HFF-Myc (cell line): ENCODE results near the gene VASH2.

ENCODE experiments used
- DNase-seq: peaks from one replicate; pipeline ENCODE4 v3.0.0-alpha.2; 2011; ENCODE audit warnings: low read depth; ENCODE audit errors: extremely low read depth
- H3K4me3 ChIP-seq: replicated peaks from 2 replicates; pipeline ENCODE4 v1.5.1; 2011; ENCODE audit warnings: low read depth, mild to moderate bottlenecking, control low read depth, low read length
- CTCF ChIP-seq: IDR thresholded peaks from 2 replicates; pipeline ENCODE4 v1.5.1; 2012; ENCODE audit warnings: mild to moderate bottlenecking, low read depth, low read length, control low read depth; ENCODE audit errors: missing control alignments

Gene VASH2

GRCh38 chr1:212935387-212935981 is 14.9 kb upstream of the VASH2 start:
- no peak overlapping the region for H3K4me3 ChIP-seq
- DNase-seq = no peak
- TF ChIP-seq CTCF = no peak

- no peak for TF ChIP-seq CTCF
- no peak overlapping the region for H3K4me3 ChIP-seq
- DNase-seq = no peak
Measured at GRCh38 chr1:212937034-212937433, 13.3 kb upstream of the VASH2 start.

- no peak overlapping the region for H3K4me3 ChIP-seq
- DNase-seq = no peak
- no peak for TF ChIP-seq CTCF
Measured at GRCh38 chr1:212938846-212939245, 11.5 kb upstream of the VASH2 start.

- TF ChIP-seq CTCF = no peak
- H3K4me3 ChIP-seq = no peak overlapping the region
- no peak for DNase-seq
Measured at GRCh38 chr1:212941452-212941851, 8.9 kb upstream of the VASH2 start.

- H3K4me3 ChIP-seq = no peak overlapping the region
- DNase-seq = no peak
- TF ChIP-seq CTCF = no peak
Measured at GRCh38 chr1:212942679-212943392, 7.5 kb upstream of the VASH2 start.

- no peak for TF ChIP-seq CTCF
- no peak for DNase-seq
- no peak overlapping the region for H3K4me3 ChIP-seq
Measured at GRCh38 chr1:212943393-212943710, 7.0 kb upstream of the VASH2 start.

GRCh38 chr1:212944229-212944901 is 6.0 kb upstream of the VASH2 start:
- no peak for DNase-seq
- TF ChIP-seq CTCF = no peak
- H3K4me3 ChIP-seq = no peak overlapping the region
